Left renal pelvis (tissue), 4 donors: ENCODE results near the gene EXOC8. TPM values are rescaled to one million over a fixed set of nuclear protein-coding genes. Genes with fewer than 3 reads are reported as not detected.

Source experiments
- DNase-seq, 4 donors: peaks; one replicate each; pipeline ENCODE4 v3.0.0-alpha.2; 2013; ENCODE audit warnings: low read depth in 4 of 4, low spot score in 3 of 4
- polyA plus RNA-seq, 4 donors: library from polyadenylated mRNA; unstranded; fragments of 120-200 nt; gene quantifications; one replicate each; pipeline ENCODE4 v1.2.1, GENCODE V29; 2013; ENCODE audit not compliant: insufficient read length in 4 of 4

Gene EXOC8
- 10 to 100 TPM in 3 of 4 donors, 1 to 10 TPM in 1; 8.4 to 12.5 (median 11.3) TPM for polyA plus RNA-seq

- peak; percentile 97 to 100 (median 98) for DNase-seq
Observed at GRCh38 chr1:231337472-231338269, at the start of gene EXOC8. Gene EXOC8 (minus strand): TSS chr1:231337852. CDS start chr1:231337745, 107 bp downstream.

- DNase-seq = no peak
Observed at GRCh38 chr1:231386466-231386865, 48.8 kb upstream of the EXOC8 start.

GRCh38 chr1:231385416-231385748 is 47.7 kb upstream of the EXOC8 start:
- no peak for DNase-seq

- no peak for DNase-seq
Observed at GRCh38 chr1:231384696-231385415, 47.2 kb upstream of the EXOC8 start.

- DNase-seq = no peak
Observed at GRCh38 chr1:231383159-231383860, 45.7 kb upstream of the EXOC8 start.

GRCh38 chr1:231382426-231382825 is 44.8 kb upstream of the EXOC8 start:
- DNase-seq = no peak

GRCh38 chr1:231381729-231382128 is 44.1 kb upstream of the EXOC8 start:
- no peak for DNase-seq

GRCh38 chr1:231376875-231377549 is 39.4 kb upstream of the EXOC8 start:
- DNase-seq = no peak

- no peak for DNase-seq
Observed at GRCh38 chr1:231376101-231376500, 38.4 kb upstream of the EXOC8 start.

GRCh38 chr1:231374394-231374793 is 36.7 kb upstream of the EXOC8 start:
- no peak for DNase-seq

GRCh38 chr1:231372501-231372900 is 34.8 kb upstream of the EXOC8 start:
- no peak for DNase-seq

GRCh38 chr1:231369282-231369681 is 31.6 kb upstream of the EXOC8 start:
- no peak for DNase-seq

- no peak for DNase-seq
Observed at GRCh38 chr1:231364192-231364591, 26.5 kb upstream of the EXOC8 start.

GRCh38 chr1:231363624-231364023 is 26.0 kb upstream of the EXOC8 start:
- DNase-seq = no peak

GRCh38 chr1:231362325-231362724 is 24.7 kb upstream of the EXOC8 start:
- DNase-seq = no peak

GRCh38 chr1:231359113-231359512 is 21.5 kb upstream of the EXOC8 start:
- no peak for DNase-seq

- DNase-seq = no peak
Observed at GRCh38 chr1:231357831-231358354, 20.2 kb upstream of the EXOC8 start.

- DNase-seq = no peak
Observed at GRCh38 chr1:231357187-231357772, 19.6 kb upstream of the EXOC8 start.

- DNase-seq = no peak
Observed at GRCh38 chr1:231355171-231355570, 17.5 kb upstream of the EXOC8 start.

- no peak for DNase-seq
Observed at GRCh38 chr1:231354330-231355020, 16.8 kb upstream of the EXOC8 start.
